NB4 (cell line): ENCODE measurements around the gene NOX4.

Experiments
- CTCF ChIP-seq: IDR thresholded peaks from one replicate; pipeline ENCODE4 v1.5.1; 2012; ENCODE audit warnings: low read depth, low read length
- POLR2A ChIP-seq: IDR thresholded peaks from 2 replicates; pipeline ENCODE4 v1.6.1; 2011; ENCODE audit warnings: mild to moderate bottlenecking; ENCODE audit not compliant: insufficient read length; ENCODE audit errors: extremely low read depth

GRCh38 chr11:89540826-89541225 is 49.7 kb upstream of the NOX4 start:
- TF ChIP-seq CTCF: no peak
- TF ChIP-seq POLR2A: no peak
